Measurements from ENCODE around the gene CIPC. TPM values are rescaled to one million over a fixed set of nuclear protein-coding genes. Genes with fewer than 3 reads are reported as not detected.
A peak's percentile ranks its signal among the peaks of the same experiment; 100 is the strongest.

CIPC gene
- total RNA-seq, 2 experiments from 2014 or later = 8.6 to 10.0 TPM

DNA sequence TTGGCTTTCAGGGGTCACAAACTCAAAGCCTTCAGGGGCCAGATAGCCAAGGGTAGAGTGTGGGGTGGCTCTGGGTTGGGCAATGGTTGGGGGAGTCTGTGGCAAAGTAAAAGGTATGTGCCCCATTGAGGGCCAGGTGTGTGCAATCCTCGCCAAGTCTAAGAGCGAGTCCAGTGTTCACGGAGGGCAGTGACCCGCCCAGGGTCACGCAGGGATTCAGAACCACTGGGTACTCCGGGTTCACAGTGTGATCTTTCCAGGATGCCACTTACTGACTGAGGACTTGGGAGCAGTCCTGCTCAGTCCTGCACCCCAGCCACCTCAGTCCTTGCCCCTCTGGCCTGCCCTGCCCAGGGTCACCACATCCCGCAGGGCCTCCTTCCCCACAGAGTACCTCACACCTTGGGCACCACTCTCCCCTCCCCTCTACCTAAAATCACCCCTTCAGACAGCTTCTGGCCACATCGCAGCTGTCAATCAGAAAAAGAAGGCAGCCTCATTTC is 27.8 kb downstream of the CIPC start:
- Mint-ChIP-seq H3K9me3 (ENCODE audit: low read depth) (no peaks in the 10 kb centered on the region), H3K36me3 (ENCODE audit: low read depth) (peaks cover 2% of the 10 kb centered on the region), H3K27me3 (peaks cover 9% of the 10 kb centered on the region), H3K4me1 (peaks cover 28% of the 10 kb centered on the region), H3K27ac (no peak overlapping the region), H3K4me3 (peak overlapping the region; percentile 50)
- DNase-seq = no peak
- ChIA-PET CTCF (interaction anchor here (0.6 to 7.5 kb wide), 9 partner anchors 10 to 320 kb away, joined by 3 to 46 read pairs (median 4); no protein-coding TSS in a partner anchor), POLR2A (no interaction called here)
- ATAC-seq = no peak
- intact Hi-C loops (cut with DNase I, micrococcal nuclease) = loop anchor here (1.0 to 2.0 kb wide), 3 partner anchors 27 to 55 kb away; partner anchors contain the start of gene CIPC (in 2 of the 2)

DNA sequence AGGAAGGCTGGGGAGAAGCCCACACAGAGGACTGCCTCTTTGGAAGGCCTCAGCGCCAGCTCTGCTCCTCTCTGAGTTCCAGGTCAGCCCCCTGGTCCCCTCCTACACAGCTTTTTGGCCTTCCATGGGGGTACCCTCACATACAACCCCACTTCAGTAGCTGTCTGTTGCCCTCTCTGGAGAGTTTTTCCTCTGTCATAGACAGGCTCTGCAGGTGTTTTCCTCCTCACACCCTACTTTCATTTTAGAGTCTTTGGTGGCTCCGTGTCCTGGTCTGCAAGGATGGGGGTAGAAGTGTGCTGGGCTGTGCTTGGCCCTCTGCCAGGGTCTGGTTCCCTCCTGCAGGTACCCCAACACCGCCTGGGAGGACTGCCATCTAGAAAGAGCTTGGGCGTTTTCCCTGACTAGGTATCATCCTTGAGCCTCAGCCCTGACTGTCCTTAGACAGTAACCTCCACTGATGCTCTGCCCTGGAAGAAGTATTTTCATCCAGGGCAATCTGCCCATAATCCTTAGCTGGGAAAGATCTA is 28.5 kb downstream of the CIPC start:
- intact Hi-C loops (cut with DNase I, micrococcal nuclease) = no loop called here

GRCh38 chr14:77128414-77128891 is 30.4 kb downstream of the CIPC start:
- Mint-ChIP-seq H3K4me3 (no peak overlapping the region), H3K27me3 (peaks cover 27% of the 10 kb centered on the region)
- CTCF ChIA-PET = interaction anchor here (0.8 to 2.8 kb wide), 3 partner anchors 14 to 253 kb away, joined by 3 to 12 read pairs (median 3); partner anchors contain the start of gene ZDHHC22

More for the DNA sequence above, 28.5 kb downstream of the CIPC start:
- ATAC-seq = no peak
- ChIA-PET POLR2A (no interaction called here), CTCF (interaction anchor here (0.5 to 7.5 kb wide), 9 partner anchors 9 to 321 kb away, joined by 3 to 46 read pairs (median 4); partner anchors contain the start of gene ZDHHC22)
- Mint-ChIP-seq H3K9me3 (ENCODE audit: low read depth) (no peaks in the 10 kb centered on the region), H3K4me3 (no peak overlapping the region), H3K27me3 (peaks cover 11% of the 10 kb centered on the region), H3K4me1 (peaks cover 21% of the 10 kb centered on the region), H3K36me3 (ENCODE audit: low read depth) (no peaks in the 10 kb centered on the region), H3K27ac (no peak overlapping the region)
- no peak for DNase-seq

GRCh38 chr14:77130386-77130785 is 32.3 kb downstream of the CIPC start:
- intact Hi-C loops (cut with DNase I, micrococcal nuclease) = no loop called here
- Mint-ChIP-seq H3K4me1 (peaks cover 2% of the 10 kb centered on the region), H3K27ac (no peak overlapping the region), H3K4me3 (no peak overlapping the region), H3K9me3 (ENCODE audit: low read depth) (no peaks in the 10 kb centered on the region), H3K27me3 (peaks cover 42% of the 10 kb centered on the region), H3K36me3 (ENCODE audit: low read depth) (no peaks in the 10 kb centered on the region)
- ATAC-seq (no peak), DNase-seq (no peak)
- ChIA-PET POLR2A (no interaction called here), CTCF (no interaction called here)

More at GRCh38 chr14:77128414-77128891, 30.4 kb downstream of the CIPC start:
- ATAC-seq (no peak), DNase-seq (no peak)
- intact Hi-C loops (cut with DNase I, micrococcal nuclease) = no loop called here
- Mint-ChIP-seq H3K27ac (no peak overlapping the region), H3K36me3 (ENCODE audit: low read depth) (no peaks in the 10 kb centered on the region), H3K9me3 (ENCODE audit: low read depth) (no peaks in the 10 kb centered on the region), H3K4me1 (peaks cover 14% of the 10 kb centered on the region)
- POLR2A ChIA-PET = no interaction called here

- intact Hi-C loops (cut with DNase I, micrococcal nuclease) = no loop called here
- POLR2A ChIA-PET = no interaction called here
- Mint-ChIP-seq H3K4me3 (no peak overlapping the region), H3K9me3 (ENCODE audit: low read depth) (no peaks in the 10 kb centered on the region), H3K27ac (no peak overlapping the region), H3K27me3 (peaks cover 41% of the 10 kb centered on the region), H3K4me1 (no peaks in the 10 kb centered on the region), H3K36me3 (ENCODE audit: low read depth) (no peaks in the 10 kb centered on the region)
- DNase-seq (no peak), ATAC-seq (no peak)
- CTCF ChIA-PET = no interaction called here
Measured at GRCh38 chr14:77131206-77131605, 33.1 kb downstream of the CIPC start.

GRCh38 chr14:77131871-77132486 is 33.9 kb downstream of the CIPC start:
- POLR2A ChIA-PET = no interaction called here
- peaks cover 44% of the 10 kb centered on the region for H3K27me3 Mint-ChIP-seq
- CTCF ChIA-PET = no interaction called here
- intact Hi-C loops (cut with DNase I, micrococcal nuclease) = no loop called here
- H3K27ac Mint-ChIP-seq = no peak overlapping the region
- no peak overlapping the region for H3K4me3 Mint-ChIP-seq
- H3K36me3 Mint-ChIP-seq (ENCODE audit: low read depth) = no peaks in the 10 kb centered on the region
- H3K9me3 Mint-ChIP-seq (ENCODE audit: low read depth) = no peaks in the 10 kb centered on the region
- ATAC-seq = no peak
- no peaks in the 10 kb centered on the region for H3K4me1 Mint-ChIP-seq
- no peak for DNase-seq

- intact Hi-C loops (cut with DNase I, micrococcal nuclease) = loop anchor here in 1 of 2 experiments (1.0 kb wide), 1 partner anchor 74 kb away; no protein-coding TSS in a partner anchor
- Mint-ChIP-seq H3K9me3 (ENCODE audit: low read depth) (no peaks in the 10 kb centered on the region), H3K4me3 (no peak overlapping the region), H3K36me3 (ENCODE audit: low read depth) (no peaks in the 10 kb centered on the region), H3K27me3 (peaks cover 53% of the 10 kb centered on the region), H3K27ac (no peak overlapping the region), H3K4me1 (no peaks in the 10 kb centered on the region)
- ATAC-seq (peak; percentile 95), DNase-seq (peak; percentile 83)
- ChIA-PET CTCF (interaction anchor here (0.5 to 5.3 kb wide), 15 partner anchors 10 to 1726 kb away, joined by 3 to 46 read pairs (median 3); no protein-coding TSS in a partner anchor), POLR2A (interaction anchor here (0.7 kb wide), 1 partner anchor 105 kb away, joined by 3 read pairs; no protein-coding TSS in a partner anchor)
Measured at GRCh38 chr14:77133720-77134338, 35.8 kb downstream of the CIPC start.

DNA sequence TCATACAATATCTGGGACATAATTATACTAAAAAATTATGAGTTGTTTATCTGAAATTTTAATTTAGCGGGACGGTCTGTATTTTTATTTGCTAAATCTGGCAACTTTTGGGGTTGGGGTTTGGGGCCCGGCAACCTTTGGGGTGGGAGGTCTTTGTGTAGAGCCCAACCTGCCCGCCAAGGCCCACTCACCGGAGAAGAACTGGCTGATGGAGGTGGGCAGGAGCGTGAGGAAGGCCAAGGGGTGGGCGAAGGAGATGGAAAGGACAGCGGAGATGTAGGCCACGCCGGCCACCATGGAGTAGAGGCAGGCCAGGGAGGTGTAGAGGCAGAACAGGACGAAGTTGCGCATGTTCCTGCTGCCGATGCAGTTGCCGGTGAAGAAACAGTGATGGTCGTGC is 41.0 kb downstream of the CIPC start:
- CTCF ChIA-PET = interaction anchor here (0.6 to 1.3 kb wide), 2 partner anchors 15 to 38 kb away, joined by 3 to 6 read pairs; no protein-coding TSS in a partner anchor
- Mint-ChIP-seq H3K4me3 (no peak overlapping the region), H3K27ac (no peak overlapping the region), H3K27me3 (peaks cover 65% of the 10 kb centered on the region), H3K36me3 (ENCODE audit: low read depth) (no peaks in the 10 kb centered on the region), H3K4me1 (peaks cover 15% of the 10 kb centered on the region), H3K9me3 (ENCODE audit: low read depth) (no peaks in the 10 kb centered on the region)
- intact Hi-C loops (cut with DNase I, micrococcal nuclease) = loop anchor here in 1 of 2 experiments (1.0 to 2.0 kb wide), 2 partner anchors 74 to 178 kb away; no protein-coding TSS in a partner anchor
- DNase-seq (no peak), ATAC-seq (no peak)
- POLR2A ChIA-PET = no interaction called here

- POLR2A ChIA-PET = no interaction called here
- H3K27me3 Mint-ChIP-seq = peaks cover 64% of the 10 kb centered on the region
- no peak overlapping the region for H3K27ac Mint-ChIP-seq
- no peaks in the 10 kb centered on the region for H3K9me3 Mint-ChIP-seq (ENCODE audit: low read depth)
- peak; percentile 79 for DNase-seq
- intact Hi-C loops (cut with DNase I, micrococcal nuclease) = loop anchor here in 1 of 2 experiments (1.0 to 2.0 kb wide), 2 partner anchors 74 to 177 kb away; no protein-coding TSS in a partner anchor
- CTCF ChIA-PET = interaction anchor here (0.6 to 1.5 kb wide), 6 partner anchors 9 to 73 kb away, joined by 3 to 6 read pairs (median 3); no protein-coding TSS in a partner anchor
- no peaks in the 10 kb centered on the region for H3K36me3 Mint-ChIP-seq (ENCODE audit: low read depth)
- H3K4me3 Mint-ChIP-seq = no peak overlapping the region
- peak; percentile 92 for ATAC-seq
- H3K4me1 Mint-ChIP-seq = peaks cover 15% of the 10 kb centered on the region
Measured at GRCh38 chr14:77139540-77140358, 41.7 kb downstream of the CIPC start.

- Mint-ChIP-seq H3K36me3 (ENCODE audit: low read depth) (no peaks in the 10 kb centered on the region), H3K27ac (no peak overlapping the region), H3K27me3 (peaks cover 65% of the 10 kb centered on the region), H3K9me3 (ENCODE audit: low read depth) (no peaks in the 10 kb centered on the region), H3K4me1 (peaks cover 15% of the 10 kb centered on the region), H3K4me3 (no peak overlapping the region)
- intact Hi-C loops (cut with DNase I, micrococcal nuclease) = no loop called here
- DNase-seq = no peak
- ChIA-PET CTCF (interaction anchor here (0.5 to 1.5 kb wide), 7 partner anchors 8 to 72 kb away, joined by 3 to 6 read pairs (median 3); no protein-coding TSS in a partner anchor), POLR2A (no interaction called here)
- no peak for ATAC-seq
Measured at GRCh38 chr14:77140359-77141213, 42.5 kb downstream of the CIPC start.

All from activated CD4-positive, alpha-beta T cell treated with anti-CD3 and anti-CD28 coated beads for 36 hours (primary cell).